Neural progenitor cell (in vitro differentiated cells): ENCODE results near the gene KDM6A. TPM values are rescaled to one million over a fixed set of nuclear protein-coding genes. Genes with fewer than 3 reads are reported as not detected.
"Not testable (repeated sequence)": the region's sequence is repeated elsewhere in the genome, so short reads cannot be mapped to it uniquely, and the experiment has no call there.

Experiments
- DNase-seq: peaks from one replicate; pipeline ENCODE4 v3.0.0-alpha.2; 2016; ENCODE audit warnings: low spot score
- H2AFZ ChIP-seq: fragments of 200-600 bp; sonication (generic); replicated peaks from 2 replicates; pipeline ENCODE4 v1.6.1; 2016; ENCODE audit warnings: antibody characterized with exemption
- H3F3A ChIP-seq: fragments of 200-600 bp; sonication (generic); 2 replicates; pipeline ENCODE4 v1.6.1; 2016; ENCODE audit warnings: antibody characterized with exemption, low read depth
- H3K27ac ChIP-seq: fragments of 200-600 bp; sonication (generic); 2 replicates; pipeline ENCODE4 v1.5.1; 2016; ENCODE audit warnings: mild to moderate bottlenecking
- H3K27me3 ChIP-seq: fragments of 200-600 bp; sonication (generic); 2 replicates; pipeline ENCODE4 v1.6.1; 2016; ENCODE audit warnings: mild to moderate bottlenecking, moderate library complexity
- H3K36me3 ChIP-seq: fragments of 200-600 bp; sonication (generic); 2 replicates; pipeline ENCODE4 v1.5.1; 2016
- H3K4me1 ChIP-seq: fragments of 200-600 bp; sonication (generic); 2 replicates; pipeline ENCODE4 v1.6.1; 2016; ENCODE audit warnings: mixed run types
- H3K4me2 ChIP-seq: fragments of 200-600 bp; sonication (generic); 2 replicates; pipeline ENCODE4 v1.6.1; 2016
- H3K4me3 ChIP-seq: fragments of 200-600 bp; sonication (generic); 2 replicates; pipeline ENCODE4 v1.5.1; 2016
- H3K79me2 ChIP-seq: fragments of 200-600 bp; sonication (generic); 2 replicates; pipeline ENCODE4 v1.6.1; 2016; ENCODE audit warnings: low read depth
- H3K9ac ChIP-seq: fragments of 200-600 bp; sonication (generic); 2 replicates; pipeline ENCODE4 v1.6.1; 2016
- H3K9me3 ChIP-seq: fragments of 200-600 bp; sonication (generic); 2 replicates; pipeline ENCODE4 v1.5.1; 2016; ENCODE audit warnings: low read depth
- H4K20me1 ChIP-seq: fragments of 200-600 bp; sonication (generic); 2 replicates; pipeline ENCODE4 v1.6.1; 2016; ENCODE audit warnings: low read depth
- H3K27ac Mint-ChIP-seq: 3 replicates; pipeline ENCODE4 v1.8.0; 2021; ENCODE audit warnings: mixed read lengths
- H3K27me3 Mint-ChIP-seq: 2 replicates; pipeline ENCODE4 v1.8.0; 2022; ENCODE audit warnings: low read depth, mild to moderate bottlenecking, inconsistent platforms, moderate library complexity, mixed read lengths; ENCODE audit not compliant: insufficient read depth
- H3K36me3 Mint-ChIP-seq: 3 replicates; pipeline ENCODE4 v1.8.0; 2021; ENCODE audit warnings: mixed read lengths
- H3K4me1 Mint-ChIP-seq: 3 replicates; pipeline ENCODE4 v1.8.0; 2021; ENCODE audit warnings: mixed read lengths
- H3K4me3 Mint-ChIP-seq: 3 replicates; pipeline ENCODE4 v1.8.0; 2021; ENCODE audit warnings: mild to moderate bottlenecking, moderate library complexity, mixed read lengths
- H3K9me3 Mint-ChIP-seq: 3 replicates; pipeline ENCODE4 v1.8.0; 2020; ENCODE audit warnings: mixed read lengths
- CTCF ChIP-seq: fragments of 200-600 bp; sonication (generic); IDR thresholded peaks from 2 replicates; pipeline ENCODE4 v1.5.1; 2017; ENCODE audit warnings: antibody characterized with exemption, mild to moderate bottlenecking
- EZH2 ChIP-seq: fragments of 200-600 bp; sonication (generic); IDR thresholded peaks from 2 replicates; pipeline ENCODE4 v1.6.1; 2017; ENCODE audit warnings: antibody characterized with exemption, mild to moderate bottlenecking, moderate library complexity
- EZH2phosphoT487 ChIP-seq: fragments of 200-600 bp; sonication (generic); IDR thresholded peaks from 2 replicates; pipeline ENCODE4 v1.6.1; 2017; ENCODE audit warnings: antibody characterized with exemption
- total RNA-seq: library from RNA; depleted of rRNA; stranded (reverse); fragments of >200 nt; gene quantifications from 2 replicates; pipeline ENCODE4 v1.2.3, GENCODE V29; 2015; ENCODE audit warnings: low replicate concordance

KDM6A gene
- total RNA-seq, 1 donor from 2014 or later, result 56.2 TPM

GRCh38 chrX:44997282-44997812 is 124.4 kb downstream of the KDM6A start:
- no peak overlapping the region for H2AFZ ChIP-seq
- no peaks in the 10 kb centered on the region for H3F3A ChIP-seq
- peaks cover 19% of the 10 kb centered on the region for H4K20me1 ChIP-seq
- no peak for DNase-seq
- H3K79me2 ChIP-seq, result peaks cover 90% of the 10 kb centered on the region
- no peak overlapping the region for H3K4me3 ChIP-seq
- H3K4me1 Mint-ChIP-seq, result no peaks in the 10 kb centered on the region
- no peak overlapping the region for H3K4me2 ChIP-seq
- TF ChIP-seq CTCF (no peak), EZH2phosphoT487 (no peak), EZH2 (no peak)
- no peak overlapping the region for H3K9ac ChIP-seq
- H3K27ac ChIP-seq, result no peak overlapping the region
- peaks cover 8% of the 10 kb centered on the region for H3K4me1 ChIP-seq
- peaks cover 16% of the 10 kb centered on the region for H3K36me3 Mint-ChIP-seq
- no peak overlapping the region for H3K27ac Mint-ChIP-seq
- peaks cover 7% of the 10 kb centered on the region for H3K9me3 ChIP-seq
- no peaks in the 10 kb centered on the region for H3K36me3 ChIP-seq
- no peak overlapping the region for H3K4me3 Mint-ChIP-seq
- H3K27me3 Mint-ChIP-seq, result peaks cover 2% of the 10 kb centered on the region
- H3K27me3 ChIP-seq, result no peaks in the 10 kb centered on the region
- H3K9me3 Mint-ChIP-seq, result peaks cover 27% of the 10 kb centered on the region

DNA sequence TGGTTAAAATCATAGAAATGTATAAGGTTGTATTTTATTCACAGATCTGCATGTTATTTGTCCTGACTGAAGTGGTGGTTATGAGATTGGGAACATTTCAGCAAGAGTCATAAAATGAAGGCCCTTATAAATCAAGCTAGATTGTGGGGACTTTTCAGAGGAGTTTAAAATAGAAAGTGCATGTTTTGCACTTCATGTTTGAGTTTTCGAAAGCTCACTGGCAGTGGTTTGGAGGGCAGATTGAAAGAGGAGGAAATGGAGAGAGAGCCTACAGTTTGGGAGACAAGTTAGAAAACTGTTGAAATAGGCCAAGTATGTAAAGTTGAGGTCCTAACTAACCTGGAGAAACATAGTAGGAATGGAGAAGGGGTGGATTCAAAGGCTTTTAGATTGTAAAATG is 124.9 kb downstream of the KDM6A start:
- H3K9ac ChIP-seq, result no peak overlapping the region
- peaks cover 9% of the 10 kb centered on the region for H3K4me1 ChIP-seq
- H3K4me3 ChIP-seq, result no peak overlapping the region
- no peaks in the 10 kb centered on the region for H3K4me1 Mint-ChIP-seq
- H3K27me3 Mint-ChIP-seq, result peaks cover 2% of the 10 kb centered on the region
- peaks cover 16% of the 10 kb centered on the region for H3K36me3 Mint-ChIP-seq
- peaks cover 90% of the 10 kb centered on the region for H3K79me2 ChIP-seq
- no peak overlapping the region for H3K4me2 ChIP-seq
- no peaks in the 10 kb centered on the region for H3K27me3 ChIP-seq
- no peaks in the 10 kb centered on the region for H3K36me3 ChIP-seq
- H4K20me1 ChIP-seq, result peaks cover 19% of the 10 kb centered on the region
- no peak overlapping the region for H3K27ac ChIP-seq
- no peak overlapping the region for H3K4me3 Mint-ChIP-seq
- H3K9me3 Mint-ChIP-seq, result peaks cover 23% of the 10 kb centered on the region
- no peak overlapping the region for H2AFZ ChIP-seq
- TF ChIP-seq EZH2 (no peak), CTCF (no peak), EZH2phosphoT487 (no peak)
- no peak overlapping the region for H3K27ac Mint-ChIP-seq
- no peak for DNase-seq
- H3K9me3 ChIP-seq, result peaks cover 7% of the 10 kb centered on the region
- H3F3A ChIP-seq, result no peaks in the 10 kb centered on the region

DNA sequence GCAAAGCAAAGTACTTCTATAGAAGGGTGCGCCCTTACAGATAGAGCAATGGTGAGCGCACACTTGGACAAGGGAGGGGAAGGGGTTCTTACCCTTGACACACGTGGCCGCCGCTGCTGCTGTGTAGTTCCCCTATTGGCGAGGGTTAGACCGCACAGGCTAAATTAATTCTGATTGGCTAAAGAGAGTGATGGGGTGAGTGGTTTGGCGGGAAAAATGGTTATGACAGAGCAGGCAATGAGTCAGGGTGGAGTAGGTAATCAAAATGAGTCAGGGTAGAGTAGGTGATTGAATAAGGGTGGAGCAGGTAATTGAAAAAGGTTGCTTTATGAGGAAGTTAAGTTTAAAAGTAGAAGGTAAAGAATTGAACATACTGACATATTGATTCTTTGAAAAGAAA is 126.2 kb downstream of the KDM6A start:
- H3K36me3 Mint-ChIP-seq, result peaks cover 11% of the 10 kb centered on the region
- H3F3A ChIP-seq, H2AFZ ChIP-seq, H3K36me3 ChIP-seq, DNase-seq, H3K4me1 ChIP-seq, H3K27me3 Mint-ChIP-seq, H3K27ac ChIP-seq, H3K4me2 ChIP-seq, H3K4me3 Mint-ChIP-seq, H3K4me3 ChIP-seq, H3K27me3 ChIP-seq, H3K4me1 Mint-ChIP-seq, H3K27ac Mint-ChIP-seq, H3K9me3 ChIP-seq, H3K9ac ChIP-seq: not testable (repeated sequence)
- peaks cover 26% of the 10 kb centered on the region for H3K9me3 Mint-ChIP-seq
- H3K79me2 ChIP-seq, result peaks cover 90% of the 10 kb centered on the region
- H4K20me1 ChIP-seq, result peaks cover 19% of the 10 kb centered on the region

DNA sequence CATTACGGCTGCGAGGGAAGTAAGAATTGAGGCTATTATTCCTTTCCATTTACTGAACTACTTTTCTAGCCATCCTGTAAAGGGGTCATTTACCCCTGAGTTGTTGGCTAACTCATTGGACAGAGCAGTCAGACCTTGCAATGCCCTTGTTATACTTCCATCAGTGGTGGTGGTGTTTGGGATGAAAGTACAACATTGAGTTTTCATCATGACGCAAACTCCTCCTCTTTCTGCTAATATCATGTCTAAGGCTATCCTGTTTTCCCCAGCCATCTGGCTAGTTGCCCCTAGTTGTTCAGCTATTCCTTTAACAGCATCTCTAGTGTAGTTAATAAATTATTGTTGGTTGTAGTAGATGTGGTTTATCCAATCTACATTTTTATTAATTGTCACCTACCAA is 126.9 kb downstream of the KDM6A start:
- H3K36me3 Mint-ChIP-seq, result peaks cover 11% of the 10 kb centered on the region
- H3K36me3 ChIP-seq, H3K9me3 ChIP-seq, H3K4me2 ChIP-seq, DNase-seq, H3K27ac Mint-ChIP-seq, H3K4me3 Mint-ChIP-seq, H3K27ac ChIP-seq, H2AFZ ChIP-seq, H3F3A ChIP-seq, H3K4me3 ChIP-seq, H3K4me1 Mint-ChIP-seq, H3K27me3 Mint-ChIP-seq, H3K9ac ChIP-seq, H3K4me1 ChIP-seq, H3K27me3 ChIP-seq: not testable (repeated sequence)
- Histone ChIP-seq H3K79me2 (peaks cover 90% of the 10 kb centered on the region), H4K20me1 (peaks cover 19% of the 10 kb centered on the region)
- peaks cover 27% of the 10 kb centered on the region for H3K9me3 Mint-ChIP-seq
